Measurements from ENCODE around the gene FYN. TPM values are rescaled to one million over a fixed set of nuclear protein-coding genes. Genes with fewer than 3 reads are reported as not detected.
A peak's percentile ranks its signal among the peaks of the same experiment; 100 is the strongest.

Gene FYN
- total and polyA plus RNA-seq, 9 of the 15 experiments (the other 6 are each of a cell fraction or from before 2014, with no cell fraction given): 2.9 to 22.1 (median 11.4) TPM

DNA sequence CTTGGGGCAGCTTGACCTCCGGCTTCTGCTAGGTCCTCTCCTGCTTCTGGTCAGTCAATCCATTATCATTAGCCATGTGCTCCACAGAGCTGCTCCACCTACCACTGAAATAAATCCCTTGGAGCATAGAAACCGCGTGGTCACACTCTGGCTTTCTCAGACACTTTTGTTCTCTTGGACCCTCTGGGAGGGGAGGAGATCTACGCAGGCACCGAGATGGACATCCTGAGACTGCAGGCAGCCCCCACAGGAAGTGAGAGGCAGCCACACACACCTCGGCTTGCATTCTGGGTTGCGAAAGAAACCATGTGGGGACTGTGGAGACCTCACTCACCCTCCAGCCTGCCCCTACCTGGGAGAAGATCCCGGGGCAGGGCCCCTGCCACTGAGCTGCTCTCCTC is 79.5 kb downstream of the FYN start (continued):
- TF ChIP-seq ETV5 (CRISPR knock-in tag; IDR thresholded peaks at IDR 0.05; ENCODE audit: low read depth): peak; percentile 70
- TF ChIP-seq FOXK1 (CRISPR knock-in tag; IDR thresholded peaks at IDR 0.05; ENCODE audit: borderline replicate concordance): no peak
- no peak for TF ChIP-seq SRSF1 (IDR thresholded peaks at IDR 0.05; ENCODE audit: low read depth, low read length)
- TF ChIP-seq ZNF124 (CRISPR knock-in tag; IDR thresholded peaks at IDR 0.05): no peak
- TF ChIP-seq NR4A1 (CRISPR knock-in tag; IDR thresholded peaks at IDR 0.05): no peak
- TF ChIP-seq NR4A1 (tag; IDR thresholded peaks at IDR 0.05): peak; percentile 38; the same call in 1 of the 2 replicates
- TF ChIP-seq SOX6 (IDR thresholded peaks at IDR 0.05): no peak
- TF ChIP-seq, protein P1, sequence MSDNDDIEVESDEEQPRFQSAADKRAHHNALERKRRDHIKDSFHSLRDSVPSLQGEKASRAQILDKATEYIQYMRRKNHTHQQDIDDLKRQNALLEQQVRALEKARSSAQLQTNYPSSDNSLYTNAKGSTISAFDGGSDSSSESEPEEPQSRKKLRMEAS (CRISPR knock-in tag; IDR thresholded peaks at IDR 0.05): peak; percentile 60
- no peak for TF ChIP-seq CREB1 (IDR thresholded peaks at IDR 0.05)
- no peak for TF ChIP-seq CREB1 (CRISPR knock-in tag; IDR thresholded peaks at IDR 0.05)
- no peak for TF ChIP-seq NR2C2 (CRISPR knock-in tag; IDR thresholded peaks at IDR 0.05)
- TF ChIP-seq NR2C2 (tag; IDR thresholded peaks at IDR 0.05): peak; percentile 61
- peak; percentile 23; the same call in 1 of the 2 replicates for TF ChIP-seq EP400 (IDR thresholded peaks at IDR 0.05)
- TF ChIP-seq MYC (IDR thresholded peaks at IDR 0.05; ENCODE audit: low read depth, low read length): peak; percentile 60
- no peak for TF ChIP-seq MYC (CRISPR knock-in tag; IDR thresholded peaks at IDR 0.05; ENCODE audit: borderline replicate concordance, low read depth)
- TF ChIP-seq GABPB2 (CRISPR knock-in tag; conservative IDR thresholded peaks at IDR 0.05): no peak
- TF ChIP-seq L3MBTL2 (IDR thresholded peaks at IDR 0.05): peak; percentile 61; the same call in 1 of the 2 replicates
- TF ChIP-seq ZEB2 (IDR thresholded peaks at IDR 0.05): peak; percentile 21; the same call in 1 of the 2 replicates
- no peak for TF ChIP-seq NR2C1 (IDR thresholded peaks at IDR 0.05)
- peak; percentile 43; the same call in 1 of the 2 replicates for TF ChIP-seq NR2C1 (tag; IDR thresholded peaks at IDR 0.05)
- no peak for TF ChIP-seq SMAD2 (IDR thresholded peaks at IDR 0.05; ENCODE audit: low read depth, low read length)
- TF ChIP-seq ZSCAN32 (CRISPR knock-in tag; IDR thresholded peaks at IDR 0.05): no peak
- TF ChIP-seq HEY1 (CRISPR knock-in tag; IDR thresholded peaks at IDR 0.05; ENCODE audit: borderline replicate concordance): no peak
- TF ChIP-seq ZNF146 (CRISPR knock-in tag; IDR thresholded peaks at IDR 0.05; ENCODE audit: unreplicated experiment): no peak
- no peak for TF ChIP-seq HNRNPLL (IDR thresholded peaks at IDR 0.05; ENCODE audit: low read depth, low read length, poor library complexity, severe bottlenecking)
- TF ChIP-seq EGR1 (conservative IDR thresholded peaks at IDR 0.05): no peak
- TF ChIP-seq TEAD4 (IDR thresholded peaks at IDR 0.05; ENCODE audit: low read length): no peak
- no peak for TF ChIP-seq TEAD4 (CRISPR knock-in tag; IDR thresholded peaks at IDR 0.05; ENCODE audit: borderline replicate concordance)
- TF ChIP-seq SMARCB1 (IDR thresholded peaks at IDR 0.05; ENCODE audit: insufficient read length, low read depth): no peak
- TF ChIP-seq, protein P2, sequence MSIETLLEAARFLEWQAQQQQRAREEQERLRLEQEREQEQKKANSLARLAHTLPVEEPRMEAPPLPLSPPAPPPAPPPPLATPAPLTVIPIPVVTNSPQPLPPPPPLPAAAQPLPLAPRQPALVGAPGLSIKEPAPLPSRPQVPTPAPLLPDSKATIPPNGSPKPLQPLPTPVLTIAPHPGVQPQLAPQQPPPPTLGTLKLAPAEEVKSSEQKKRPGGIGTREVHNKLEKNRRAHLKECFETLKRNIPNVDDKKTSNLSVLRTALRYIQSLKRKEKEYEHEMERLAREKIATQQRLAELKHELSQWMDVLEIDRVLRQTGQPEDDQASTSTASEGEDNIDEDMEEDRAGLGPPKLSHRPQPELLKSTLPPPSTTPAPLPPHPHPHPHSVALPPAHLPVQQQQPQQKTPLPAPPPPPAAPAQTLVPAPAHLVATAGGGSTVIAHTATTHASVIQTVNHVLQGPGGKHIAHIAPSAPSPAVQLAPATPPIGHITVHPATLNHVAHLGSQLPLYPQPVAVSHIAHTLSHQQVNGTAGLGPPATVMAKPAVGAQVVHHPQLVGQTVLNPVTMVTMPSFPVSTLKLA (conservative IDR thresholded peaks at IDR 0.05): peak in 1 of 2 experiments; percentile 31; a peak in 1 of 4 replicates
- peak; percentile 43 for TF ChIP-seq SMAD4 (CRISPR knock-in tag; conservative IDR thresholded peaks at IDR 0.05)
- TF ChIP-seq BRF1 (IDR thresholded peaks at IDR 0.05; ENCODE audit: borderline replicate concordance, extremely low read depth, insufficient read length): no peak
- no peak for TF ChIP-seq ZNF316 (IDR thresholded peaks at IDR 0.05)
- peak; percentile 16 for TF ChIP-seq CXXC5 (CRISPR knock-in tag; IDR thresholded peaks at IDR 0.05)

Measured in K562 (cell line).